Heart left ventricle (tissue), 16 donors: ENCODE results near the gene BLOC1S1. TPM values are rescaled to one million over a fixed set of nuclear protein-coding genes. Genes with fewer than 3 reads are reported as not detected.

ENCODE experiments used
- ATAC-seq, 4 donors: fragments of 200-7000 bp; cut with Tn5 transposase; one replicate each; pipeline ENCODE4 v1.9.1; 2020 to 2022; ENCODE audit warnings: moderate library complexity in 4 of 4, mild to moderate bottlenecking in 3 of 4, moderate number of reproducible peaks in 1 of 4
- DNase-seq, 5 donors: peaks; one replicate each; pipeline ENCODE4 v3.0.0-alpha.2; 2020
- H3K27ac ChIP-seq, 12 donors: fragments of 200-600 bp; sonication (generic) in 4 of 12; one replicate each; pipeline versions ENCODE4 v1.5.0 to v1.8.0; 2016 to 2022; ENCODE audit warnings: mild to moderate bottlenecking in 2 of 12
- H3K27me3 ChIP-seq, 9 donors: fragments of 200-600 bp; sonication (generic) in 2 of 9; one replicate each; pipeline versions ENCODE4 v1.5.1 to v1.8.0; 2016 to 2022; ENCODE audit warnings: mild to moderate bottlenecking in 3 of 9
- H3K36me3 ChIP-seq, 9 donors: fragments of 200-600 bp; sonication (generic) in 2 of 9; one replicate each; pipeline versions ENCODE4 v1.5.0 to v1.8.0; 2018 to 2022; ENCODE audit warnings: mild to moderate bottlenecking in 2 of 9
- H3K4me1 ChIP-seq, 12 donors: fragments of 200-600 bp; sonication (generic) in 4 of 12; one replicate each; pipeline versions ENCODE4 v1.5.0 to v1.8.0; 2016 to 2022; ENCODE audit warnings: mild to moderate bottlenecking in 3 of 12
- H3K4me3 ChIP-seq, 12 donors: fragments of 200-600 bp; sonication (generic) in 4 of 12; one replicate each; pipeline versions ENCODE4 v1.5.0 to v1.8.0; 2017 to 2022; ENCODE audit warnings: mild to moderate bottlenecking in 9 of 12, moderate library complexity in 4 of 12
- H3K9me3 ChIP-seq, 12 donors: fragments of 200-600 bp; sonication (generic) in 4 of 12; one replicate each; pipeline versions ENCODE4 v1.5.0 to v1.8.0; 2016 to 2022; ENCODE audit warnings: mild to moderate bottlenecking in 1 of 12
- CTCF ChIP-seq, 12 donors: fragments of 200-600 bp; sonication (generic) in 4 of 12; IDR thresholded peaks; one replicate each; pipeline versions ENCODE4 v1.5.0 to v1.8.0; 2018 to 2022; ENCODE audit warnings: antibody characterized with exemption in 12 of 12, mild to moderate bottlenecking in 5 of 12
- POLR2A ChIP-seq, 2 donors: fragments of 450-650 bp; IDR thresholded peaks; one replicate each; pipeline ENCODE4 v1.6.1; 2017; ENCODE audit warnings: antibody characterized with exemption in 2 of 2, mild to moderate bottlenecking in 2 of 2, moderate library complexity in 2 of 2
- WGBS, 4 donors: extraction: QIAGEN DNeasy Blood & Tissue Kit in 2 of 4; methylation state at CpG; one replicate each; pipeline versions ENCODE4 v1.1.5 to v1.1.7; 2013 to 2018; 5-methylcytosine and 5-hydroxymethylcytosine counted together
- intact Hi-C, 10 donors: fragments of 100-400 bp; cut with DNase I; formaldehyde crosslinking; loops; one replicate each; pipeline versions ENCODE4 v1.11.1 to v1.14.2; 2022
- polyA plus RNA-seq, 2 donors: library from polyadenylated mRNA; stranded (reverse); fragments of 200-250 nt; gene quantifications; one replicate each; pipeline ENCODE4 v1.2.3, GENCODE V29; 2013
- total RNA-seq, 9 donors: library from RNA; depleted of rRNA in 2 of 9; stranded (reverse); fragments of >200 nt in 2 of 9; fragmentation: NEBNext Ultra II Directional in 3 of 9; extraction: Animal tissue kit (Norgen Biotek cat#: 25700) in 3 of 9; gene quantifications; one replicate each; pipeline versions ENCODE4 v1.1.0 to v1.2.4, GENCODE V29; 2016 to 2023
- donor health status: ischemic (EF 13 %, LVEDD 7.1; RV severe dilation, severe dysfunction).
- donor health status: healthy with polysubstance abuse.
- donor health status: DM: no; HTN: yes; CAD: no.
- donor health status: DM: no; HTN: no; CAD: no.
- donor health status: ischemic (EF 25% LVEDD 6.9; RV normal size, moderate dysfunction).
- donor health status: ischemic (EF 25% LVEDD 5.7; RV mildly dilated, moderate dysfunction).
- donor health status: healthy.
- donor health status: DM: yes; HTN: yes; CAD: no.
- donor health status: ischemic (EF 35%, LVEDD 5.7; RV mildly dilated, moderate dysfunction).
- donor health status: nonischemic (EF 11% LVEDD 7.7; RV severe dilation, severe dysfunction).
- donor health status: DM: yes; HTN: yes; CAD: no.
- donor health status: PGD.
- donor health status: ischemic (EF 29% LVEDD 5.4; RV normal size, mild dysfunction).
- donor health status: nonischemic (EF 23%, LVEDD 6.1; RV moderate dilation, normal function).

BLOC1S1 gene
- total and polyA plus RNA-seq, 11 donors: 71.3 to 314 (median 132) TPM

GRCh38 chr12:55708695-55709233 is 7.1 kb upstream of the BLOC1S1 start:
- DNase-seq: peak; percentile 74 to 90 (median 80)
- intact Hi-C loops: loop anchor here in 1 of 10 donors (2.0 kb wide), 1 partner anchor 20 kb away; the partner anchor contains the start of gene CD63
- no peaks in the 10 kb centered on the region for H3K27me3 ChIP-seq
- H3K4me3 ChIP-seq: peak overlapping the region in 11 of 12 donors; percentile 48 to 87 (median 73)
- peak overlapping the region; percentile 65 to 99 (median 92) for H3K27ac ChIP-seq
- peak; percentile 51 to 66 (median 60) for ATAC-seq
- 0 to 2% (median 1%) methylated on average over 3 of the region's 3 CpGs for WGBS, 4 donors
- TF ChIP-seq POLR2A (IDR thresholded peaks at IDR 0.05) (peak in 1 of 2 donors; percentile 45), CTCF (IDR thresholded peaks at IDR 0.05) (no peak)
- no peaks in the 10 kb centered on the region for H3K9me3 ChIP-seq
- H3K36me3 ChIP-seq: no peaks in the 10 kb centered on the region
- H3K4me1 ChIP-seq: peaks cover 0 to 59% (median 28%) of the 10 kb centered on the region in 12 donors

- ATAC-seq (peak; percentile 48 to 64 (median 55)), DNase-seq (peak; percentile 72 to 86 (median 80))
- TF ChIP-seq POLR2A (IDR thresholded peaks at IDR 0.05): peak in 1 of 2 donors; percentile 43
- no peak for TF ChIP-seq CTCF (IDR thresholded peaks at IDR 0.05)
- Histone ChIP-seq H3K27me3 (no peaks in the 10 kb centered on the region), H3K36me3 (no peaks in the 10 kb centered on the region), H3K4me1 (peaks cover 0 to 62% (median 42%) of the 10 kb centered on the region in 12 donors), H3K27ac (peak overlapping the region; percentile 65 to 99 (median 92)), H3K9me3 (no peaks in the 10 kb centered on the region), H3K4me3 (peak overlapping the region; percentile 11 to 87 (median 62))
- 35 to 41% (median 39%) methylated on average over 4 of the region's 4 CpGs for WGBS, 4 donors
- intact Hi-C loops: no loop called here
Measured at GRCh38 chr12:55711786-55712553, 3.9 kb upstream of the BLOC1S1 start.

GRCh38 chr12:55712700-55713415 is 3.0 kb upstream of the BLOC1S1 start:
- DNase-seq (peak in 3 of 5 donors; percentile 34 to 38 (median 34)), ATAC-seq (peak in 2 of 4 donors; percentile 3 to 8)
- Histone ChIP-seq H3K27me3 (no peaks in the 10 kb centered on the region), H3K27ac (peak overlapping the region; percentile 65 to 99 (median 92)), H3K36me3 (no peaks in the 10 kb centered on the region), H3K9me3 (no peaks in the 10 kb centered on the region), H3K4me3 (peak overlapping the region in 9 of 12 donors; percentile 2 to 87 (median 73)), H3K4me1 (peaks cover 3 to 66% (median 49%) of the 10 kb centered on the region in 12 donors)
- intact Hi-C loops: no loop called here
- WGBS, 4 donors: 12 to 18% (median 16%) methylated on average over 1 of the region's 1 CpG
- TF ChIP-seq POLR2A (IDR thresholded peaks at IDR 0.05): no peak
- TF ChIP-seq CTCF (IDR thresholded peaks at IDR 0.05): no peak
